Left ventricle myocardium inferior (tissue), 1 donor: Measurements from ENCODE around the gene HLA-C. TPM values are rescaled to one million over a fixed set of nuclear protein-coding genes. Genes with fewer than 3 reads are reported as not detected.
"Not testable (repeated sequence)": the region's sequence is repeated elsewhere in the genome, so short reads cannot be mapped to it uniquely, and the experiment has no call there.

Experiments used
- DNase-seq: peaks from one replicate; pipeline ENCODE4 v3.0.0-alpha.2; 2020
- H3K27ac ChIP-seq: fragments of 200-600 bp; replicated peaks from 2 replicates; pipeline ENCODE4 v1.8.0; 2021
- H3K27me3 ChIP-seq: fragments of 200-600 bp; 2 replicates; pipeline ENCODE4 v1.8.0; 2021; ENCODE audit warnings: low read depth
- H3K36me3 ChIP-seq: fragments of 200-600 bp; 2 replicates; pipeline ENCODE4 v1.8.0; 2021
- H3K4me1 ChIP-seq: fragments of 200-600 bp; 2 replicates; pipeline ENCODE4 v1.8.0; 2021
- H3K4me3 ChIP-seq: fragments of 200-600 bp; 2 replicates; pipeline ENCODE4 v1.8.0; 2021; ENCODE audit warnings: mild to moderate bottlenecking, moderate library complexity
- H3K9me3 ChIP-seq: fragments of 200-600 bp; replicated peaks from 2 replicates; pipeline ENCODE4 v1.8.0; 2021
- intact Hi-C: fragments of 100-400 bp; cut with micrococcal nuclease; formaldehyde crosslinking; loops from one replicate; pipeline ENCODE4 v1.11.0; 2022
- total RNA-seq: library from RNA; stranded (reverse); fragmentation: NEBNext Ultra II Directional; extraction: Animal tissue kit (Norgen Biotek cat#: 25700); gene quantifications from one replicate; pipeline ENCODE4 v1.2.1, GENCODE V29; 2021
- TF ChIP-seq, protein P1 (sequence below): fragments of 200-600 bp; IDR thresholded peaks from 2 replicates; pipeline ENCODE4 v1.8.0; 2021; ENCODE audit warnings: antibody characterized with exemption, mild to moderate bottlenecking, borderline replicate concordance
- donor health status: DM: no; HTN: yes; CAD: no; lungs with severe emphysema.

Gene HLA-C
- total RNA-seq, 1 donor from 2014 or later, result 170 TPM

DNA sequence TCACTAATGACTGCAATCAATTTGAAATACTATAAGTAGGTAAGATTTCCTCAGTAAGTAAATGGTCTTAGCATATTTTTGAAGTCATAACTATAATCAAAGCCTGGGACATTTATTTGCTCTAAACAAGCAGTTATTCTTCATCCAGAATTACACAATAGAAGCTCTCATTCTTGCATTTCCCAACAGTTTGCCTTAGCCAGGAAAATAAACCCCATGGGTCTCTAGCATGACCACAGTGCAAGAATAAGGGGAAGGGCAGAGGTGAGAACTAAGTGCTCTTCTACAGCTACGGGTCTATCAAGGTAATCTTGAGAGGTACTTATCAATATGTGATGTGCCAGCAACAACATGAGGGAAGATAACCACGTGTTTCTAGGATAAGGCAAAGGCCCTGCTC, 14.1 kb upstream of the HLA-C start:
- Histone ChIP-seq H3K36me3 (no peaks in the 10 kb centered on the region), H3K9me3 (no peaks in the 10 kb centered on the region), H3K27me3 (peaks cover 7% of the 10 kb centered on the region), H3K4me3 (no peak overlapping the region), H3K27ac (no peak overlapping the region), H3K4me1 (no peaks in the 10 kb centered on the region)
- TF ChIP-seq, protein P1, sequence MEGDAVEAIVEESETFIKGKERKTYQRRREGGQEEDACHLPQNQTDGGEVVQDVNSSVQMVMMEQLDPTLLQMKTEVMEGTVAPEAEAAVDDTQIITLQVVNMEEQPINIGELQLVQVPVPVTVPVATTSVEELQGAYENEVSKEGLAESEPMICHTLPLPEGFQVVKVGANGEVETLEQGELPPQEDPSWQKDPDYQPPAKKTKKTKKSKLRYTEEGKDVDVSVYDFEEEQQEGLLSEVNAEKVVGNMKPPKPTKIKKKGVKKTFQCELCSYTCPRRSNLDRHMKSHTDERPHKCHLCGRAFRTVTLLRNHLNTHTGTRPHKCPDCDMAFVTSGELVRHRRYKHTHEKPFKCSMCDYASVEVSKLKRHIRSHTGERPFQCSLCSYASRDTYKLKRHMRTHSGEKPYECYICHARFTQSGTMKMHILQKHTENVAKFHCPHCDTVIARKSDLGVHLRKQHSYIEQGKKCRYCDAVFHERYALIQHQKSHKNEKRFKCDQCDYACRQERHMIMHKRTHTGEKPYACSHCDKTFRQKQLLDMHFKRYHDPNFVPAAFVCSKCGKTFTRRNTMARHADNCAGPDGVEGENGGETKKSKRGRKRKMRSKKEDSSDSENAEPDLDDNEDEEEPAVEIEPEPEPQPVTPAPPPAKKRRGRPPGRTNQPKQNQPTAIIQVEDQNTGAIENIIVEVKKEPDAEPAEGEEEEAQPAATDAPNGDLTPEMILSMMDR, result no peak
- DNase-seq, result no peak
- intact Hi-C loops, result no loop called here

DNA sequence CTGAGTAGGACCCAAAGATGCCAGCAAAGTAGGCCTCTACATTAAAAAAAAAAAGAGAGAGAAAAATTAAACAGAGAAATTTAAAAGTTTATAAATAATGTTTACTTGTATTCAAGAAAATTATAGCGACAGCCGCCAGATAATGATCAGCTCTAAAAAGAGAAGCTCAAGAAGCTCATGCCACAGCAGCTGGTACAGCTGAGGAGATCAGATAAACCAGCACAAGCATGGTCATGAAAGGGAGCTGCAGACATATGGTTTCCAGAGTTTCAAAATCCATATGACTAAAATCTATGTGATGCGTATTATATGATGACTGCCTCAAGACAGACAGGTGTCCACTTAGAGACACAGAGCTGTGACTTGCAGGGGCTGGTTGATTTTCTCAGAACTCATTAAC, 13.6 kb upstream of the HLA-C start:
- DNase-seq, result no peak
- intact Hi-C loops, result no loop called here
- H3K27me3 ChIP-seq, result peaks cover 2% of the 10 kb centered on the region
- H3K9me3 ChIP-seq, result no peaks in the 10 kb centered on the region
- no peak overlapping the region for H3K4me3 ChIP-seq
- no peaks in the 10 kb centered on the region for H3K36me3 ChIP-seq
- TF ChIP-seq, protein P1, result no peak
- no peak overlapping the region for H3K27ac ChIP-seq
- no peaks in the 10 kb centered on the region for H3K4me1 ChIP-seq

DNA sequence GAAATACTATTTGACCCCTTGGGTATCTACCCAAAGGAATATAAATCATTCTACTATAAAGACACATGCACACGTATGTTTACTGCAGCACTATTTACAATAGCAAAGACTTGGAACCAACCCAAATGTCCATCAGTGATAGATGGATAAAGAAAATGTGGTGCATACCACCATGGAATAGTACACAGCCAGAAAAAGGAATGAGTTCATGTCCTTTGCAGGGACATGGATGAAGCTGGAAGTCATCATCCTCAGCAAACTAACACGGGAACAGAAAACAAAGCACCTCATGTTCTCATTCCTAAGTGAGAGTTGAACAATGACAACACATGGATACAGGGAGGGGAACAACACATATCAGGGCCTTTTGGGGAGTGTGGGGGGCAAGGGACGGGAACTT, 7.8 kb upstream of the HLA-C start:
- H3K9me3 ChIP-seq, H3K4me3 ChIP-seq, H3K27me3 ChIP-seq, H3K27ac ChIP-seq, H3K4me1 ChIP-seq, H3K36me3 ChIP-seq, DNase-seq, intact Hi-C loops: not testable (repeated sequence)

DNA sequence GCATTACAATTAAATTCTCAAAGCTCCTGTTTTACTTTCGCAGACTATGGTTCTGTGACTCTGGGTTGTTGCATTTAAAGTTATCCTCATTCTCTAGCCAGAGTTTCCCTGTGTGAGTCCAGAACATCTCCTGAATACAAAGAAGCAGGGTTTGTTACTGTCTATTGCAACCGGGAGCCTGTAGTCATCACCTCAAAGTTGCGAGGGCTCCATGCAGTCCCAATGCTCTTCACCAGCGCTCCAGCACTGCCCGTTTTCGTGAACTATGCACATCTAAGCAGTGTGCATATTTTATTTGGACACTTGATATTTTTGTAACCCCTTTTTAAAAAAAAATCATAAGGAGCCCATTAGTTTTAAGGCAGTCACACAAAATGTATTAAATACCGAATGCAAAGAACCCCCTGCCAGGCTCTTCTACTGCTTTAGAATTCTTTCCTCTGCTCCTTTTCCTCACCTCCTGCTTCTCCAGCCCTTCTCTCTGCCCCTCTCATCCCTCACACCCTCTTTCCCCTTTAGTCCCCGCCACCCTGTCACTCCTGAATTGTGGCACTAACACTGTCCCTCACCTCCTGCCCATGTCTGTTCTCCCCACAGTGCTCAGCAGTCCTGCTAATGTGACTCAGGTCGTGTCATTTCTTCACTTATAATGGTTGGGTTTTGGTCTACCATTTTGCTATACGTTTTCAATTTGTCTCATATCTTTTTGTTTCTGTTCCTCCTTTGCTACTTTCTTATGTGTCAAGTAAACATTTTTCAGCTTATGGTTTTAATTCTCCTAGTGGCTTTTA, 1.1 kb upstream of the HLA-C start:
- no peaks in the 10 kb centered on the region for H3K27me3 ChIP-seq
- TF ChIP-seq, protein P1, result no peak

DNA sequence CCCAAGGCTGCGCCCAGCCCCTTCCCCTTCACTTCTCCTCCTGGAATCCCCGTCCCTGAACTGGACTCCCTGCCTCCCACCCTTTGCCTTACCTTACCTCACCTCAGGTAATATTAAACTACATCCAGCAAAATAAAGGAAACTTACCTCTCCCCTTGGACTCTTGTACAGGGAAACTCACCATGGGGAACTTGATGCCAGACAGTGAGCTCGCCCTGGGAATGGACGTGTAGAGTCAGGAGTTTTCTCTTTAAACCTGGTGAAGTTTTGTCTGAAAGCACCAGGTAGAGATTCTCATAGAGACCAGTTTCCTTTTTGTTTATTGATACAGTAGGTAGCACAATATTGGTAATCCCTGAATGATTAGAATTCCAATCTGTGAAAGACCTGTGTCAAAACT, 544 bp upstream of the HLA-C start:
- TF ChIP-seq, protein P1, result no peak
- Histone ChIP-seq H3K27me3 (no peaks in the 10 kb centered on the region), H3K4me3 (peak overlapping the region; percentile 80), H3K9me3 (no peaks in the 10 kb centered on the region), H3K27ac (peak overlapping the region; percentile 92), H3K4me1 (no peaks in the 10 kb centered on the region), H3K36me3 (no peaks in the 10 kb centered on the region)
- DNase-seq, result no peak
- intact Hi-C loops, result no loop called here

More for the DNA sequence above, 1.1 kb upstream of the HLA-C start:
- no peak for DNase-seq
- Histone ChIP-seq H3K4me3 (peak overlapping the region; percentile 80), H3K36me3 (no peaks in the 10 kb centered on the region), H3K27ac (peak overlapping the region; percentile 92), H3K9me3 (no peaks in the 10 kb centered on the region), H3K4me1 (no peaks in the 10 kb centered on the region)
- intact Hi-C loops, result no loop called here
